ENCODE data around the gene RABGGTA.

DNA sequence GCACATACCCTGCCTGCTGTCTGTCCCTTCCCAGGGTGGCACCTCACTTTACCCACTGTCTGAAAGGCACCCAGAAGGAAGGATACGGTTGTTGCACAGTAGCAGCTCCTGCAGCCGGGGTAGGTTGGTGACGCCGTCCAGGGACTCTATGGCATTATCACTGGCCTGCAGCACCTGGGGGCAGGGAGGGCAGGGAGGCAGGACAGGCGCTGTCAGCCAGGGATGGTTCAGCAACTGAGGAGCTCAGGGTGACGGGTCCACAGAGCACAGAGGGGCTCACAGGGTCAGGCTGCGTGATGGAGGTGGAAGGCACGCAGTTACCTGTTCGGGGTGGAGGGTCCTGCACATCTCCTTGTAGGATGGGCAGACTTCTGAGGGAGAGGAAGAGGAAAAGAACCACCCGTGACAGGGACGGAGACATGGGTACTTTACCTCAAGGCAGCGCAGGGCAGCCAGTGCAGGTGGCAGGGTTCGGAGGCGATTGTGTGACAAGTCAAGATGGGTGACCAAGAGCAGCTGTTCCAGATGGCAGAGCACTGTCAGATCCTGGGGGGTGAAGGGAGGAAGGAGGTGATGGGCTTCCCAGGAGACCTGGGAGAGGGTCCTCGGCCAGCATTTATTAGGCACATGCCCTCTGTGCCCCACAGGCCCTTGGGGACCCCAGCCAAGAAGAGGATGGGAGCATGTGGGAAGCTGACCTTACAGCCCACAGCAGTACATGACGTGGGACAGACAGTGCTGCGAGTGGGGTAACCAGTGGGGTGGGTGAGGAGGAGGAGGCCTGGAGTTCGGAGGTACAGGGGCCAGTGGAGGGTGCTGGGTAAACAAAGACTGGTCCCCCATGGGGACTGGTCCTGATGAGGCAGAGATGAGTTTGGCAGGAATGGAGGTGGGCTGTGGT lies 4.8 kb downstream of the RABGGTA start:
- TF ChIP-seq EP300 (IDR thresholded peaks at IDR 0.05), result no peak
- TF ChIP-seq, protein P1, sequence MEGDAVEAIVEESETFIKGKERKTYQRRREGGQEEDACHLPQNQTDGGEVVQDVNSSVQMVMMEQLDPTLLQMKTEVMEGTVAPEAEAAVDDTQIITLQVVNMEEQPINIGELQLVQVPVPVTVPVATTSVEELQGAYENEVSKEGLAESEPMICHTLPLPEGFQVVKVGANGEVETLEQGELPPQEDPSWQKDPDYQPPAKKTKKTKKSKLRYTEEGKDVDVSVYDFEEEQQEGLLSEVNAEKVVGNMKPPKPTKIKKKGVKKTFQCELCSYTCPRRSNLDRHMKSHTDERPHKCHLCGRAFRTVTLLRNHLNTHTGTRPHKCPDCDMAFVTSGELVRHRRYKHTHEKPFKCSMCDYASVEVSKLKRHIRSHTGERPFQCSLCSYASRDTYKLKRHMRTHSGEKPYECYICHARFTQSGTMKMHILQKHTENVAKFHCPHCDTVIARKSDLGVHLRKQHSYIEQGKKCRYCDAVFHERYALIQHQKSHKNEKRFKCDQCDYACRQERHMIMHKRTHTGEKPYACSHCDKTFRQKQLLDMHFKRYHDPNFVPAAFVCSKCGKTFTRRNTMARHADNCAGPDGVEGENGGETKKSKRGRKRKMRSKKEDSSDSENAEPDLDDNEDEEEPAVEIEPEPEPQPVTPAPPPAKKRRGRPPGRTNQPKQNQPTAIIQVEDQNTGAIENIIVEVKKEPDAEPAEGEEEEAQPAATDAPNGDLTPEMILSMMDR (IDR thresholded peaks at IDR 0.05), result no peak
